GM18867 (cell line): ENCODE results near the gene RPS15.

Source experiments
- ATAC-seq: cut with Tn5 transposase; IDR thresholded peaks from one replicate; pipeline ENCODE4 v1.9.1; 2021; ENCODE audit warnings: mild to moderate bottlenecking, moderate library complexity; ENCODE audit not compliant: unreplicated experiment

The RPS15 gene

GRCh38 chr19:1401889-1402217 is 36.3 kb upstream of the RPS15 start:
- ATAC-seq = no peak

- no peak for ATAC-seq
Observed at GRCh38 chr19:1402411-1403070, 35.7 kb upstream of the RPS15 start.

GRCh38 chr19:1406774-1407527 is 31.2 kb upstream of the RPS15 start:
- peak; percentile 73 for ATAC-seq

- peak; percentile 29 for ATAC-seq
Observed at GRCh38 chr19:1407528-1408299, 30.5 kb upstream of the RPS15 start, which contains the start of gene DAZAP1. Gene DAZAP1 (plus strand): TSS chr19:1407586. CDS start chr19:1407774, 188 bp downstream.

GRCh38 chr19:1408300-1409203 is 29.6 kb upstream of the RPS15 start:
- ATAC-seq = no peak

- no peak for ATAC-seq
Observed at GRCh38 chr19:1409204-1410005, 28.8 kb upstream of the RPS15 start.

- no peak for ATAC-seq
Observed at GRCh38 chr19:1410136-1410786, 27.9 kb upstream of the RPS15 start.

- ATAC-seq = no peak
Observed at GRCh38 chr19:1410789-1411188, 27.4 kb upstream of the RPS15 start.

- no peak for ATAC-seq
Observed at GRCh38 chr19:1411255-1412191, 26.7 kb upstream of the RPS15 start.

GRCh38 chr19:1412323-1412923 is 25.8 kb upstream of the RPS15 start:
- ATAC-seq = no peak

- no peak for ATAC-seq
Observed at GRCh38 chr19:1412995-1413800, 25.0 kb upstream of the RPS15 start.

- ATAC-seq = no peak
Observed at GRCh38 chr19:1416014-1416841, 22.0 kb upstream of the RPS15 start.

GRCh38 chr19:1417145-1417544 is 21.1 kb upstream of the RPS15 start:
- ATAC-seq = no peak

- ATAC-seq = no peak
Observed at GRCh38 chr19:1417681-1418495, 20.3 kb upstream of the RPS15 start.

- ATAC-seq = no peak
Observed at GRCh38 chr19:1418496-1418775, 19.8 kb upstream of the RPS15 start.
